ENCODE results near the gene WDR45.

WDR45 gene

DNA sequence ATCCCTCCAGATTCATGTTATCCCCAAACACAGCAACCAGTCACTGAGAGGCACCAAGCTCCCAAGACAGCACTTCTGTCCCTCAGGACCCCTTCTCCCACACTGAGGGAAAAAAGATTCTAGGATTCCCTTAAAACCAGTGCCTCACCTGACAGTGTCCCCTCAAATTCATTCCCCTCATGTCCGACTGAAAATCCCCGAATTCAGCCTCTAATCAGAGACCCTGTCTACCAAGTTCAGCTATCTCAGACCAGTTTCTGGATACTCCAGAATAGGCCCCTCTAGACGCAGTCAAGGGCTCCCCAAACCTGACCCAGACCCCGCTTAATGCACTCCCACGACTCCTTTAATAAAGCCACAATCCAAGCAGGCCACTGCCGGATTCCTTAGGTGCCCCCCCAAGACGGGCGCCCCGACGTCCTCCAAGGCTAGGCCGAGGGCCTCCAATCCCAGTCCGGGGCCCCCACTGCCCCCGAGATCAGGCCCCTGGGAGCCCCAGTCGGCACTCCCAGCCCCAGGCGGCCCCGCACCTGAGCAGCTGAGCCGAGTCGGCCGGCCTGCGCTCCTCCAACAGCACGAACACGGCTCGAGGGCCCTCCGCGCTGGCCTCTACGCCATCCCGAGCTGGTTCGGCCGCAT is 37.0 kb downstream of the WDR45 start:
- Histone ChIP-seq H3K27ac (ENCODE audit: low read depth, low read length) (peak overlapping the region; percentile 87), H3K4me1 (ENCODE audit: control insufficient read depth, low read depth, low read length) (peaks cover 4% of the 10 kb centered on the region), H3K9ac (ENCODE audit: low read length) (peak overlapping the region; percentile 79), H4K8ac (ENCODE audit: low read depth, low read length) (no peak overlapping the region), H3K79me1 (ENCODE audit: low read length) (no peaks in the 10 kb centered on the region), H3K23ac (ENCODE audit: low read length) (no peak overlapping the region), H3K56ac (ENCODE audit: low read length) (peak overlapping the region; percentile 82), H3K4ac (ENCODE audit: low read depth, low read length) (peak overlapping the region; percentile 97), H3K4me3 (ENCODE audit: low read length) (peak overlapping the region; percentile 58), H2BK5ac (ENCODE audit: low read length) (no peak overlapping the region), H3K36me3 (ENCODE audit: control insufficient read depth, insufficient read depth, low read length) (peaks cover 2% of the 10 kb centered on the region), H2BK15ac (replicated peaks; ENCODE audit: low read depth) (no peak overlapping the region), H3K4me2 (ENCODE audit: low read length) (peak overlapping the region; percentile 70), H2AK5ac (ENCODE audit: low read length) (no peak overlapping the region), H3K27me3 (ENCODE audit: insufficient read depth, low read length, poor library complexity) (no peaks in the 10 kb centered on the region), H3K79me2 (ENCODE audit: control insufficient read depth, insufficient read depth, low read length) (peaks cover 9% of the 10 kb centered on the region), H4K5ac (ENCODE audit: low read length) (no peak overlapping the region), H3K18ac (ENCODE audit: low read length) (peak overlapping the region; percentile 90), H2BK120ac (ENCODE audit: low read depth, low read length) (no peak overlapping the region)
- DNase-seq = no peak
- WGBS (ENCODE audit: extremely low coverage, insufficient coverage, low lambda C conversion rate) = no CpG with 5 or more reads among the region's 29 CpGs

DNA sequence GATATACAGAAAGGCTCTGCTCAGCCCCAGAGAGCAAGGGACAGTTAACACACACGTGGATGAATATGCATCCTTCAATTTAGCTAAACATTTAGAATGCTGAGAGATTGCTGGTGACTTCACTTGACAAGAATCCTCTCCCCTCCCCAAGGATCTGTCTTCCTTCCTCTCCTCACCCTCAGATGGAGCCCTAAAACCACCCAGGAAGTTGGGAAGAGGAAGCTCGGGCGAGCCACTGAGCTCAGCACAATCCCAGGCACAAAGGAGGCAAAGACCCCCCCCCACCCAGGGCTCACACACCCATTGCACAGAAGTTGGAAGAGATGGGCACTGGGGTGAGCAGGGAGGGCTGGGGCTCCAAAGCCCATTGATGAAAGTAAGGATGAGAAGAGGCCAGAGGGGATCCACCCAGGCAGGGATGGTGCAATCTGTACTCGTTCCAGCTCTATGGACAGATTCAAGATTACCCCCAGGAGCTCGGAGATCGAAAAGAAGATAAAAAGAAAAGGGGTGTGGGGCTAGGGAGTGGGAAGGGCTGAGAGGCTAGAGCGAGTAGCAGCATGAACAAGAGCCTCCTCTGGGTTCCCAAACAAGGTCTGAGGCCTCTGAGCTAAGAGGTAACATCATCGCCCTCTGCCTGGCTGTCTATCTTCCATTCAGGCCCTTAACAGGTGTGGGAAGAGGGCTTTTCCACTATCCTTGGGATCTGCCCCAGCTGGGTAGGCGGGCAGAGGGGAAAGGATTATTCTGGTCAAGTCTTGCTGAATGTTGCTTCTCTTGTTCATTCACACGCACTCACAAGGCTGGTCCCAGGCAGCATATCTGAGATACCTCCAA is 37.7 kb downstream of the WDR45 start:
- H3K27ac ChIP-seq (ENCODE audit: low read depth, low read length) = peak overlapping the region; percentile 87
- peak overlapping the region; percentile 97 for H3K4ac ChIP-seq (ENCODE audit: low read depth, low read length)

GRCh38 chrX:49040376-49040955 is 39.2 kb downstream of the WDR45 start:
- Histone ChIP-seq H3K79me1 (ENCODE audit: low read length) (no peaks in the 10 kb centered on the region), H2BK15ac (replicated peaks; ENCODE audit: low read depth) (no peak overlapping the region), H4K8ac (ENCODE audit: low read depth, low read length) (peak overlapping the region; percentile 56), H3K79me2 (ENCODE audit: control insufficient read depth, insufficient read depth, low read length) (peaks cover 9% of the 10 kb centered on the region), H3K36me3 (ENCODE audit: control insufficient read depth, insufficient read depth, low read length) (peaks cover 3% of the 10 kb centered on the region), H2BK5ac (ENCODE audit: low read length) (no peak overlapping the region), H2AK5ac (ENCODE audit: low read length) (no peak overlapping the region), H3K56ac (ENCODE audit: low read length) (peak overlapping the region; percentile 49), H3K18ac (ENCODE audit: low read length) (peak overlapping the region; percentile 71), H3K9ac (ENCODE audit: low read length) (peak overlapping the region; percentile 44), H3K27ac (ENCODE audit: low read depth, low read length) (peak overlapping the region; percentile 93), H3K23ac (ENCODE audit: low read length) (no peak overlapping the region), H3K4me1 (ENCODE audit: control insufficient read depth, low read depth, low read length) (peaks cover 4% of the 10 kb centered on the region), H2BK120ac (ENCODE audit: low read depth, low read length) (no peak overlapping the region), H3K4me3 (ENCODE audit: low read length) (no peak overlapping the region), H3K4ac (ENCODE audit: low read depth, low read length) (no peak overlapping the region), H3K27me3 (ENCODE audit: insufficient read depth, low read length, poor library complexity) (no peaks in the 10 kb centered on the region), H4K5ac (ENCODE audit: low read length) (no peak overlapping the region), H3K4me2 (ENCODE audit: low read length) (peak overlapping the region; percentile 40)
- no peak for DNase-seq
- WGBS (ENCODE audit: extremely low coverage, insufficient coverage, low lambda C conversion rate) = no CpG with 5 or more reads among the region's 7 CpGs

More for the DNA sequence above, 37.7 kb downstream of the WDR45 start:
- Histone ChIP-seq H3K4me3 (ENCODE audit: low read length) (peak overlapping the region; percentile 58), H3K4me1 (ENCODE audit: control insufficient read depth, low read depth, low read length) (peaks cover 4% of the 10 kb centered on the region), H4K8ac (ENCODE audit: low read depth, low read length) (no peak overlapping the region), H3K56ac (ENCODE audit: low read length) (peak overlapping the region; percentile 82), H4K5ac (ENCODE audit: low read length) (no peak overlapping the region), H3K23ac (ENCODE audit: low read length) (no peak overlapping the region), H2AK5ac (ENCODE audit: low read length) (no peak overlapping the region), H3K79me2 (ENCODE audit: control insufficient read depth, insufficient read depth, low read length) (peaks cover 9% of the 10 kb centered on the region), H3K18ac (ENCODE audit: low read length) (peak overlapping the region; percentile 82), H3K36me3 (ENCODE audit: control insufficient read depth, insufficient read depth, low read length) (peaks cover 3% of the 10 kb centered on the region), H2BK15ac (replicated peaks; ENCODE audit: low read depth) (no peak overlapping the region), H3K27me3 (ENCODE audit: insufficient read depth, low read length, poor library complexity) (no peaks in the 10 kb centered on the region), H2BK120ac (ENCODE audit: low read depth, low read length) (no peak overlapping the region), H3K79me1 (ENCODE audit: low read length) (no peaks in the 10 kb centered on the region), H3K4me2 (ENCODE audit: low read length) (peak overlapping the region; percentile 70), H3K9ac (ENCODE audit: low read length) (peak overlapping the region; percentile 79), H2BK5ac (ENCODE audit: low read length) (no peak overlapping the region)
- no CpG with 5 or more reads among the region's 10 CpGs for WGBS (ENCODE audit: extremely low coverage, insufficient coverage, low lambda C conversion rate)
- peak; percentile 75 for DNase-seq

GRCh38 chrX:49039598-49040375 is 39.9 kb downstream of the WDR45 start:
- peak overlapping the region; percentile 85 for H3K4ac ChIP-seq (ENCODE audit: low read depth, low read length)
- H3K27me3 ChIP-seq (ENCODE audit: insufficient read depth, low read length, poor library complexity) = no peaks in the 10 kb centered on the region
- H4K5ac ChIP-seq (ENCODE audit: low read length) = no peak overlapping the region
- H3K79me2 ChIP-seq (ENCODE audit: control insufficient read depth, insufficient read depth, low read length) = peaks cover 9% of the 10 kb centered on the region
- peaks cover 4% of the 10 kb centered on the region for H3K4me1 ChIP-seq (ENCODE audit: control insufficient read depth, low read depth, low read length)
- H3K4me3 ChIP-seq (ENCODE audit: low read length) = no peak overlapping the region
- peak; percentile 99 for DNase-seq
- peak overlapping the region; percentile 6 for H2BK120ac ChIP-seq (ENCODE audit: low read depth, low read length)
- peak overlapping the region; percentile 62 for H3K9ac ChIP-seq (ENCODE audit: low read length)
- H3K23ac ChIP-seq (ENCODE audit: low read length) = peak overlapping the region; percentile 89
- peak overlapping the region; percentile 97 for H3K27ac ChIP-seq (ENCODE audit: low read depth, low read length)
- peak overlapping the region; percentile 82 for H3K18ac ChIP-seq (ENCODE audit: low read length)
- H2BK5ac ChIP-seq (ENCODE audit: low read length) = peak overlapping the region; percentile 96
- no peak overlapping the region for H2BK15ac ChIP-seq (replicated peaks; ENCODE audit: low read depth)
- peaks cover 3% of the 10 kb centered on the region for H3K36me3 ChIP-seq (ENCODE audit: control insufficient read depth, insufficient read depth, low read length)
- peak overlapping the region; percentile 88 for H2AK5ac ChIP-seq (ENCODE audit: low read length)
- H3K4me2 ChIP-seq (ENCODE audit: low read length) = peak overlapping the region; percentile 40
- H4K8ac ChIP-seq (ENCODE audit: low read depth, low read length) = no peak overlapping the region
- no peaks in the 10 kb centered on the region for H3K79me1 ChIP-seq (ENCODE audit: low read length)
- no CpG with 5 or more reads among the region's 9 CpGs for WGBS (ENCODE audit: extremely low coverage, insufficient coverage, low lambda C conversion rate)
- H3K56ac ChIP-seq (ENCODE audit: low read length) = peak overlapping the region; percentile 86

- Histone ChIP-seq H3K27me3 (ENCODE audit: insufficient read depth, low read length, poor library complexity) (no peaks in the 10 kb centered on the region), H2BK120ac (ENCODE audit: low read depth, low read length) (no peak overlapping the region), H4K8ac (ENCODE audit: low read depth, low read length) (no peak overlapping the region), H4K5ac (ENCODE audit: low read length) (no peak overlapping the region), H3K56ac (ENCODE audit: low read length) (no peak overlapping the region), H3K79me2 (ENCODE audit: control insufficient read depth, insufficient read depth, low read length) (peaks cover 9% of the 10 kb centered on the region), H3K18ac (ENCODE audit: low read length) (no peak overlapping the region), H3K4me1 (ENCODE audit: control insufficient read depth, low read depth, low read length) (peaks cover 4% of the 10 kb centered on the region), H3K4me2 (ENCODE audit: low read length) (no peak overlapping the region), H3K27ac (ENCODE audit: low read depth, low read length) (no peak overlapping the region), H3K9ac (ENCODE audit: low read length) (no peak overlapping the region), H3K23ac (ENCODE audit: low read length) (no peak overlapping the region), H3K4me3 (ENCODE audit: low read length) (no peak overlapping the region), H2AK5ac (ENCODE audit: low read length) (no peak overlapping the region), H2BK5ac (ENCODE audit: low read length) (no peak overlapping the region), H2BK15ac (replicated peaks; ENCODE audit: low read depth) (no peak overlapping the region), H3K79me1 (ENCODE audit: low read length) (no peaks in the 10 kb centered on the region), H3K4ac (ENCODE audit: low read depth, low read length) (no peak overlapping the region), H3K36me3 (ENCODE audit: control insufficient read depth, insufficient read depth, low read length) (peaks cover 3% of the 10 kb centered on the region)
- DNase-seq = no peak
- WGBS (ENCODE audit: extremely low coverage, insufficient coverage, low lambda C conversion rate) = no CpG with 5 or more reads among the region's 15 CpGs
These were observed 41.7 kb downstream of the WDR45 start for GRCh38 chrX:49037883-49038475.

Data from mesendoderm (in vitro differentiated cells).